Ovary (tissue), 3 donors: ENCODE results near the gene MAT2B.

Source experiments
- POLR2A ChIP-seq: fragments of 450-650 bp; IDR thresholded peaks from one replicate; pipeline ENCODE4 v1.6.1; 2017; ENCODE audit warnings: antibody characterized with exemption, mild to moderate bottlenecking, moderate library complexity
- TF ChIP-seq, protein P1 (sequence below), 3 donors: fragments of 450-650 bp in 2 of 3; fragments of 200-600 bp in 1 of 3; IDR thresholded peaks; one replicate each; pipeline versions ENCODE4 v1.5.1 to v1.8.0; 2016 to 2022; ENCODE audit warnings: antibody characterized with exemption in 3 of 3, mild to moderate bottlenecking in 1 of 3
- donor health status: DM: no; HTN: no; CAD: no.

GRCh38 chr5:163505049-163505367 is 411 bp upstream of the MAT2B start:
- TF ChIP-seq, protein P1, sequence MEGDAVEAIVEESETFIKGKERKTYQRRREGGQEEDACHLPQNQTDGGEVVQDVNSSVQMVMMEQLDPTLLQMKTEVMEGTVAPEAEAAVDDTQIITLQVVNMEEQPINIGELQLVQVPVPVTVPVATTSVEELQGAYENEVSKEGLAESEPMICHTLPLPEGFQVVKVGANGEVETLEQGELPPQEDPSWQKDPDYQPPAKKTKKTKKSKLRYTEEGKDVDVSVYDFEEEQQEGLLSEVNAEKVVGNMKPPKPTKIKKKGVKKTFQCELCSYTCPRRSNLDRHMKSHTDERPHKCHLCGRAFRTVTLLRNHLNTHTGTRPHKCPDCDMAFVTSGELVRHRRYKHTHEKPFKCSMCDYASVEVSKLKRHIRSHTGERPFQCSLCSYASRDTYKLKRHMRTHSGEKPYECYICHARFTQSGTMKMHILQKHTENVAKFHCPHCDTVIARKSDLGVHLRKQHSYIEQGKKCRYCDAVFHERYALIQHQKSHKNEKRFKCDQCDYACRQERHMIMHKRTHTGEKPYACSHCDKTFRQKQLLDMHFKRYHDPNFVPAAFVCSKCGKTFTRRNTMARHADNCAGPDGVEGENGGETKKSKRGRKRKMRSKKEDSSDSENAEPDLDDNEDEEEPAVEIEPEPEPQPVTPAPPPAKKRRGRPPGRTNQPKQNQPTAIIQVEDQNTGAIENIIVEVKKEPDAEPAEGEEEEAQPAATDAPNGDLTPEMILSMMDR (IDR thresholded peaks at IDR 0.05): no peak
- no peak for TF ChIP-seq POLR2A
